Neural crest cell (in vitro differentiated cells): ENCODE results near the gene SEPTIN8. TPM values are rescaled to one million over a fixed set of nuclear protein-coding genes. Genes with fewer than 3 reads are reported as not detected.
A peak's percentile ranks its signal among the peaks of the same experiment; 100 is the strongest.

Experiments
- DNase-seq: peaks from one replicate; pipeline ENCODE4 v3.0.0; 2021; ENCODE audit warnings: low read depth, mixed read lengths, low spot score
- H3K27ac Mint-ChIP-seq: one replicate; pipeline ENCODE4 v1.8.0; 2021; ENCODE audit warnings: mild to moderate bottlenecking, mixed read lengths; ENCODE audit not compliant: unreplicated experiment
- H3K27me3 Mint-ChIP-seq: 2 replicates; pipeline ENCODE4 v1.8.0; 2021; ENCODE audit warnings: low read depth, mild to moderate bottlenecking, mixed read lengths
- H3K36me3 Mint-ChIP-seq: 2 replicates; pipeline ENCODE4 v1.8.0; 2021; ENCODE audit warnings: low read depth, mild to moderate bottlenecking, mixed read lengths
- H3K4me1 Mint-ChIP-seq: 2 replicates; pipeline ENCODE4 v1.8.0; 2021; ENCODE audit warnings: mixed read lengths
- H3K4me3 Mint-ChIP-seq: one replicate; pipeline ENCODE4 v1.8.0; 2021; ENCODE audit warnings: mild to moderate bottlenecking, mixed read lengths
- H3K9me3 Mint-ChIP-seq: 2 replicates; pipeline ENCODE4 v1.8.0; 2021; ENCODE audit warnings: mixed read lengths
- total RNA-seq: library from RNA; stranded (reverse); gene quantifications from 2 replicates; pipeline ENCODE4 v1.2.1, GENCODE V29; 2021
- TF ChIP-seq, protein P1 (sequence below): fragments of 200-600 bp; sonication (generic); conservative IDR thresholded peaks from 2 replicates; pipeline ENCODE4 v1.5.0; 2021; ENCODE audit warnings: antibody characterized with exemption, mild to moderate bottlenecking

The SEPTIN8 gene
- total RNA-seq, 1 donor from 2014 or later = 71.1 TPM

DNA sequence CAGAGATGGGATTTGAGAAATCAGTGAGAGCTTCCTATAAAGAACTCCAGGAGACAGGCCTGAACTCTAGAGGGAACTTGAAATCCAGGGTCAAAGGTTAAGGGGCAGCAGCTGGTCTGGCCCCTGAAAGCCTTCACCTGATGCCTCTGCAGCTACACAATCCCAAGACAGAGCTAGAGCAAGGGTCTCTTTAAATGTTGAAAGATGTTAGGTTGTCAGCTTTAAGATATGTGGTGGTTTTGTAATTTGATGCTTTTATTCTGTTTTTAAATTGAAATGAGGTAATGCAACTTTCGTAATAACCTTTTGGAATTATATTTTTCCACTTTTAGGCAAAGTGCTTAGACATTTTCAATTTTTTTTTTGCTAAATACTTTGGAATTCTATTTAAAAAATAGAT is 38.4 kb upstream of the SEPTIN8 start:
- TF ChIP-seq, protein P1, sequence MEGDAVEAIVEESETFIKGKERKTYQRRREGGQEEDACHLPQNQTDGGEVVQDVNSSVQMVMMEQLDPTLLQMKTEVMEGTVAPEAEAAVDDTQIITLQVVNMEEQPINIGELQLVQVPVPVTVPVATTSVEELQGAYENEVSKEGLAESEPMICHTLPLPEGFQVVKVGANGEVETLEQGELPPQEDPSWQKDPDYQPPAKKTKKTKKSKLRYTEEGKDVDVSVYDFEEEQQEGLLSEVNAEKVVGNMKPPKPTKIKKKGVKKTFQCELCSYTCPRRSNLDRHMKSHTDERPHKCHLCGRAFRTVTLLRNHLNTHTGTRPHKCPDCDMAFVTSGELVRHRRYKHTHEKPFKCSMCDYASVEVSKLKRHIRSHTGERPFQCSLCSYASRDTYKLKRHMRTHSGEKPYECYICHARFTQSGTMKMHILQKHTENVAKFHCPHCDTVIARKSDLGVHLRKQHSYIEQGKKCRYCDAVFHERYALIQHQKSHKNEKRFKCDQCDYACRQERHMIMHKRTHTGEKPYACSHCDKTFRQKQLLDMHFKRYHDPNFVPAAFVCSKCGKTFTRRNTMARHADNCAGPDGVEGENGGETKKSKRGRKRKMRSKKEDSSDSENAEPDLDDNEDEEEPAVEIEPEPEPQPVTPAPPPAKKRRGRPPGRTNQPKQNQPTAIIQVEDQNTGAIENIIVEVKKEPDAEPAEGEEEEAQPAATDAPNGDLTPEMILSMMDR = no peak
- H3K36me3 Mint-ChIP-seq = peaks cover 2% of the 10 kb centered on the region
- no peak overlapping the region for H3K27ac Mint-ChIP-seq
- peak overlapping the region; percentile 72 for H3K4me3 Mint-ChIP-seq
- H3K27me3 Mint-ChIP-seq = peaks cover 73% of the 10 kb centered on the region
- no peak for DNase-seq
- no peaks in the 10 kb centered on the region for H3K9me3 Mint-ChIP-seq
- H3K4me1 Mint-ChIP-seq = peaks cover 14% of the 10 kb centered on the region

DNA sequence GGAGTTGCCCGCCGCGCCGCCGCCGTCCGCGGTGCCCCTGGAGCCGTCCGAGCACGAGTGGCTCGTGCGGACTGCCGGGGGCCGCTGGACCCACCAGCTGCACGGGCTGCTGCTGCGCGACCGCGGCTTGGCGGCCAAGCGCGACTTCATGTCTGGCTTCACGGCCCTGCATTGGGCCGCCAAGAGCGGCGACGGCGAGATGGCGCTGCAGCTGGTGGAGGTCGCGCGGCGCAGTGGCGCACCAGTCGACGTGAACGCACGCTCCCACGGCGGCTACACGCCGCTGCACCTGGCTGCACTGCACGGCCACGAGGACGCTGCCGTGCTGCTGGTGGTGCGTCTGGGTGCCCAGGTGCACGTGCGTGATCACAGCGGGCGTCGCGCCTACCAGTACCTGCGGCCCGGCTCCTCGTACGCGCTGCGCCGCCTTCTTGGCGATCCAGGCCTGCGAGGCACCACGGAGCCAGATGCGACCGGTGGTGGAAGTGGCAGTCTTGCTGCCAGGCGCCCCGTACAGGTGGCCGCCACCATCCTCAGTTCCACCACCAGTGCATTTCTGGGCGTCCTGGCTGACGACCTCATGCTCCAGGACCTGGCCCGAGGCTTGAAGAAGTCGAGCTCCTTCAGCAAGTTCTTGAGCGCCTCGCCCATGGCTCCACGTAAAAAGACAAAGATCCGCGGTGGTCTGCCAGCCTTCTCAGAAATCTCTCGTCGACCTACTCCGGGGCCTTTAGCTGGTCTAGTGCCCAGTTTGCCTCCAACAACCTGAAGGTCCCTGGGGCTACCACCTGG is 37.7 kb upstream of the SEPTIN8 start:
- H3K4me3 Mint-ChIP-seq = peak overlapping the region; percentile 72
- no peaks in the 10 kb centered on the region for H3K9me3 Mint-ChIP-seq
- H3K27me3 Mint-ChIP-seq = peaks cover 76% of the 10 kb centered on the region
- peaks cover 9% of the 10 kb centered on the region for H3K4me1 Mint-ChIP-seq
- H3K36me3 Mint-ChIP-seq = peaks cover 2% of the 10 kb centered on the region
- H3K27ac Mint-ChIP-seq = no peak overlapping the region
- DNase-seq = no peak
- TF ChIP-seq, protein P1 = no peak

DNA sequence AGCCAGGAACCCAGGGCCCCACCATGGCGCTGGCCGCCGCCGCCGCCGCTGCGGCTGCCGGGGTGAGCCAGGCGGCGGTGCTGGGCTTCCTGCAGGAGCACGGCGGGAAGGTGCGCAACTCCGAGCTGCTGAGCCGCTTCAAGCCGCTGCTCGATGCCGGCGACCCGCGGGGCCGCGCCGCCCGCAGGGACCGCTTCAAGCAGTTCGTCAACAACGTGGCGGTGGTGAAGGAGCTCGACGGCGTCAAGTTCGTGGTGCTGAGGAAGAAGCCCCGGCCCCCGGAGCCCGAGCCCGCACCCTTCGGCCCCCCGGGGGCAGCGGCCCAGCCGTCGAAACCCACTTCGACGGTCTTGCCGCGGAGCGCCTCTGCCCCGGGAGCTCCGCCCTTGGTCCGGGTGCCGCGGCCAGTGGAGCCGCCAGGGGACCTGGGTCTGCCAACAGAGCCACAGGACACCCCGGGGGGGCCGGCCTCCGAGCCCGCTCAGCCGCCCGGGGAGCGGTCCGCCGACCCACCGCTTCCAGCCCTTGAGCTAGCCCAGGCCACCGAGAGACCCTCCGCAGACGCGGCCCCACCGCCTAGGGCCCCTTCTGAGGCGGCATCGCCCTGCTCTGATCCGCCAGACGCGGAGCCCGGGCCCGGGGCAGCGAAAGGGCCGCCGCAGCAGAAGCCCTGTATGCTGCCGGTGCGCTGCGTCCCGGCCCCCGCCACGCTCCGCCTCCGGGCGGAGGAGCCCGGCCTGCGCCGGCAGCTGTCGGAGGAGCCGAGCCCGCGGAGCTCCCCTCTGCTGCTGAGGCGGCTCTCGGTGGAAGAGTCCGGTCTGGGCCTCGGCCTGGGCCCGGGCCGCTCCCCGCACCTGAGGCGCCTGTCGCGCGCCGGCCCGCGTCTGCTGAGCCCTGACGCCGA is 36.8 kb upstream of the SEPTIN8 start:
- H3K9me3 Mint-ChIP-seq = no peaks in the 10 kb centered on the region
- H3K27me3 Mint-ChIP-seq = peaks cover 78% of the 10 kb centered on the region
- H3K4me3 Mint-ChIP-seq = no peak overlapping the region
- H3K36me3 Mint-ChIP-seq = peaks cover 2% of the 10 kb centered on the region
- peaks cover 9% of the 10 kb centered on the region for H3K4me1 Mint-ChIP-seq
- TF ChIP-seq, protein P1 = no peak
- H3K27ac Mint-ChIP-seq = no peak overlapping the region
- DNase-seq = no peak

DNA sequence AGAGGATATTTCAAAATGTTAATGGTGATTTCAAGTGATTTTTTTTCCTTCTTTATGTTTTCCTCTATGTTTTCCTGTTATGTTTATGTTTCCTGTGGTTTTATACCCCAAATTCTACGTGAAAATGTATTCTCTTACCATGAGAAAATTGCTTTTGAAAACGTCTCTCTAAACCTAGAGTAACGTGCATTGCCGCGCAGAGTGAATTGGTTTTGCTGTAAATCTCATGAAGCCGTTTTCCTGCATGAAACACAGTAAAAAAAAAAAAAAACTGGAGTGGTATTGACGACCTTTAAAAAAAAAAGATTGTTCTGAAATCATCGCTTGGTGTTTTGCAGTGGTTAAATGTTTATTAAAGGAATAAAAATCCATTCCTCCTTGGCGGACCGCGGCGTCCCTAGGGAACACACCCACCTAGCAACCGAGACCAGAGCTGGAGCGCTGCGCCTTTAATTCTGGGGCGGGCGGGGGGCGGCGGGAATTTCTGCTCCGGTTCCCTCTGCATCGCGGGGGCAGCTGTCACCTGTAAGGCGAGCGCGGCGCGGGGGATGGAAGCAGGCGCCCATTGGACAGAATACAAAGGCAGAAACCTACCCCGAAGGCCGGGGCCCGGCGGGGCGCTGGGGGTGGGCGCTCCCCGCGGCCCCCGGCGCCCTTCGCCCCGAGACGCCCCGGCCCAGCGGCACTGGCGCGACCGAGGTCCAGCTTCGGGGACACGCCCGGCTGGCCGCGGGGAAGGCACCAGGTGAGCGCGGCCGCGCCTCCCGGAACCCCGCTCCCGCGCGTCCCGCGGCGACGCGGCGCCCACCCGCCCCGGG is 36.0 kb upstream of the SEPTIN8 start, which contains the start of gene SOWAHA:
Gene SOWAHA (plus strand): TSS at position 522 of the 818 bp plus-strand sequence. CDS start 320 bp downstream, outside the sequence.
- H3K36me3 Mint-ChIP-seq = peaks cover 2% of the 10 kb centered on the region
- H3K27ac Mint-ChIP-seq = no peak within 1 kb of the TSS
- TF ChIP-seq, protein P1 = no peak
- H3K9me3 Mint-ChIP-seq = no peaks in the 10 kb centered on the region
- peak within 1 kb of the TSS; percentile 82 for H3K4me3 Mint-ChIP-seq
- DNase-seq = no peak
- peaks cover 78% of the 10 kb centered on the region for H3K27me3 Mint-ChIP-seq
- peaks cover 9% of the 10 kb centered on the region for H3K4me1 Mint-ChIP-seq

- no peaks in the 10 kb centered on the region for H3K9me3 Mint-ChIP-seq
- no peak overlapping the region for H3K27ac Mint-ChIP-seq
- H3K27me3 Mint-ChIP-seq = peaks cover 77% of the 10 kb centered on the region
- TF ChIP-seq, protein P1 = no peak
- peaks cover 2% of the 10 kb centered on the region for H3K36me3 Mint-ChIP-seq
- DNase-seq = no peak
- peak overlapping the region; percentile 82 for H3K4me3 Mint-ChIP-seq
- H3K4me1 Mint-ChIP-seq = peaks cover 13% of the 10 kb centered on the region
These were observed 35.2 kb upstream of the SEPTIN8 start for GRCh38 chr5:132812123-132812765.
